Measurements from ENCODE around the gene TMOD2.

DNA sequence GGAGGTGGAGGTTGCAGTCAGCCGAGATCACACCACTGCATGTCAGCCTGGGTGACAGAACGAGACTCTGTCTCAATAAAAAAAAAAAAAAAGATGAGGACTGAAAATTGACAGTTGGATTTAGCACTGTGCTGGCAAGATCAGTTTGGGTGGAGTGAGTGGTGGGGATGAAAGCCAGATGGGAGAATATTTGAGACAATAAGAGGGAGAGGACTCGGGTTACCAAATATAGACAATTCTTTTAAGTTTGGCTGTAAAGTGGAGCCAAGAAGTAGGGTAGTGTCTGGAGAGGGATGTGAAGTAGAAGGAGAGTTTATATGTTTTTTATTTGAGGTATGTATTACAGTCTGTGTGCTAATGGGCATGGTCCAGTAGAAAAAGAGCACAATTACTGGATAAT, 98.5 kb downstream of the TMOD2 start:
- TF ChIP-seq FOXK2 (IDR thresholded peaks at IDR 0.05) (no peak), SUZ12 (IDR thresholded peaks at IDR 0.05) (no peak), NFRKB (IDR thresholded peaks at IDR 0.05) (no peak), L3MBTL2 (conservative IDR thresholded peaks at IDR 0.05) (no peak), ZNF384 (IDR thresholded peaks at IDR 0.05) (no peak), SP1 (IDR thresholded peaks at IDR 0.05) (no peak), LEF1 (IDR thresholded peaks at IDR 0.05; ENCODE audit: borderline replicate concordance) (no peak), FOXA1 (IDR thresholded peaks at IDR 0.05) (no peak), CTBP1 (IDR thresholded peaks at IDR 0.05; ENCODE audit: borderline replicate concordance) (no peak), ELF4 (IDR thresholded peaks at IDR 0.05) (no peak), ARNT (IDR thresholded peaks at IDR 0.05) (no peak), TARDBP (IDR thresholded peaks at IDR 0.05) (no peak), FOXM1 (IDR thresholded peaks at IDR 0.05; ENCODE audit: borderline replicate concordance) (no peak)
- TF ChIP-seq, protein P1, sequence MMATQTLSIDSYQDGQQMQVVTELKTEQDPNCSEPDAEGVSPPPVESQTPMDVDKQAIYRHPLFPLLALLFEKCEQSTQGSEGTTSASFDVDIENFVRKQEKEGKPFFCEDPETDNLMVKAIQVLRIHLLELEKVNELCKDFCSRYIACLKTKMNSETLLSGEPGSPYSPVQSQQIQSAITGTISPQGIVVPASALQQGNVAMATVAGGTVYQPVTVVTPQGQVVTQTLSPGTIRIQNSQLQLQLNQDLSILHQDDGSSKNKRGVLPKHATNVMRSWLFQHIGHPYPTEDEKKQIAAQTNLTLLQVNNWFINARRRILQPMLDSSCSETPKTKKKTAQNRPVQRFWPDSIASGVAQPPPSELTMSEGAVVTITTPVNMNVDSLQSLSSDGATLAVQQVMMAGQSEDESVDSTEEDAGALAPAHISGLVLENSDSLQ (IDR thresholded peaks at IDR 0.05) = no peak

Measured in HEK293T (cell line).